Stimulated activated memory B cell treated with anti-CD40 and anti-IgM and Interleukin-4, amounts not matched to agents 10 μg/mL and 1 μg/mL and 100 μg/mL, for 72 hours (primary cell): ENCODE results near the gene PPM1D.
"Not testable (repeated sequence)": the region's sequence is repeated elsewhere in the genome, so short reads cannot be mapped to it uniquely, and the experiment has no call there.

Source experiments
- ATAC-seq: fragments of 150-1000 bp; cut with Tn5 transposase; 2 replicates; pipeline ENCODE4 v1.10.0; 2021
- H3K27ac Mint-ChIP-seq: one replicate; pipeline ENCODE4 v1.8.0; 2022; ENCODE audit warnings: mild to moderate bottlenecking, mixed read lengths
- H3K27me3 Mint-ChIP-seq: one replicate; pipeline ENCODE4 v1.8.0; 2022; ENCODE audit warnings: mixed read lengths
- H3K36me3 Mint-ChIP-seq: one replicate; pipeline ENCODE4 v1.8.0; 2022; ENCODE audit warnings: mixed read lengths
- H3K4me1 Mint-ChIP-seq: one replicate; pipeline ENCODE4 v1.8.0; 2022; ENCODE audit warnings: mixed read lengths
- H3K4me3 Mint-ChIP-seq: one replicate; pipeline ENCODE4 v1.8.0; 2022; ENCODE audit warnings: mild to moderate bottlenecking, moderate library complexity, mixed read lengths
- H3K9me3 Mint-ChIP-seq: one replicate; pipeline ENCODE4 v1.8.0; 2022; ENCODE audit warnings: mixed read lengths

Gene PPM1D

DNA sequence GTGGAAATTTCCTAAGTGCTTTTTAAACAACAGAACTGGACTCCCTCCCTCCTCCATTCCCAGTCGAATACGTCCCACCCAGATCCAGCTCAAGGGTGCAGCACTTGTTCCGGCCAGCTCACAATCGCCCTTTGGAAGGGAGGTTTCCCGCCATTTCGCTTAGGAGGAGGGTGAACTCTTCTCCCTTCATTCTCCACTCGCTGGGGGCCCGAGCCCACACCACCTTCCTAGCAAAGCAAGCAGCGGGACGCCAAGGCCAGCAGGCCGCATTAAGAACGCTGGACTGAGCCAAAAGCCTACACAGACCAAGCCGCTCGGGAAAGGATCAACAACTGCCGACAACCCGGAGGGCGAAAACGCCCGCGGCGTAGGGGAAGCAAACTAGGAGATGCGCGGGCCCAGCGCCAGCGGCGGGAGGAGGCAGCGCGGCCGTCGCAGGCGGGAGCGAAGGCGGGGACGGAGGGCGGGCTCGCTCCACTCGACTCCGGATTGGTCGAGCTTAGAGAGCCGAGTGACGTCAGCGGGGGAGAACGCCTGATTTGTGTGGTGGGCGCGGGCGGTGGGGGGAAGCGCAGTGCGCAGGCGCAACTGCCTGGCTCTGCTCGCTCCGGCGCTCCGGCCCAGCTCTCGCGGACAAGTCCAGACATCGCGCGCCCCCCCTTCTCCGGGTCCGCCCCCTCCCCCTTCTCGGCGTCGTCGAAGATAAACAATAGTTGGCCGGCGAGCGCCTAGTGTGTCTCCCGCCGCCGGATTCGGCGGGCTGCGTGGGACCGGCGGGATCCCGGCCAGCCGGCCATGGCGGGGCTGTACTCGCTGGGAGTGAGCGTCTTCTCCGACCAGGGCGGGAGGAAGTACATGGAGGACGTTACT, at the start of gene PPM1D:
Gene PPM1D (plus strand): TSS at position 574 of the 870 bp plus-strand sequence. CDS start 222 bp downstream, at position 796.
- peak; percentile 98 for ATAC-seq
- Mint-ChIP-seq H3K4me3 (peak within 1 kb of the TSS; percentile 97), H3K9me3 (no peaks in the 10 kb centered on the region), H3K27ac (peak within 1 kb of the TSS; percentile 83), H3K4me1 (peaks cover 42% of the 10 kb centered on the region), H3K36me3 (no peaks in the 10 kb centered on the region), H3K27me3 (no peaks in the 10 kb centered on the region)

DNA sequence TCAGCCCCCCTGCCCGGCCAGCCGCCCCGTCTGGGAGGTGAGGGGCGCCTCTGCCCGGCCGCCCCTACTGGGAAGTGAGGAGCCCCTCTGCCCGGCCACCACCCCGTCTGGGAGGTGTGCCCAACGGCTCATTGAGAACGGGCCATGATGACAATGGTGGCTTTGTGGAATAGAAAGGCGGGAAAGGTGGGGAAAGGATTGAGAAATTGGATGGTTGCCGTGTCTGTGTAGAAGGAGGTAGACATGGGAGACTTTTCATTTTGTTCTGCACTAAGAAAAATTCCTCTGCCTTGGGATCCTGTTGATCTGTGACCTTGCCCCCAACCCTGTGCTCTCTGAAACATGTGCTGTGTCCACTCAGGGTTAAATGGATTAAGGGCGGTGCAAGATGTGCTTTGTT, 47.7 kb upstream of the PPM1D start:
- H3K27ac Mint-ChIP-seq, H3K27me3 Mint-ChIP-seq, H3K9me3 Mint-ChIP-seq, H3K4me1 Mint-ChIP-seq, ATAC-seq, H3K36me3 Mint-ChIP-seq, H3K4me3 Mint-ChIP-seq: not testable (repeated sequence)

DNA sequence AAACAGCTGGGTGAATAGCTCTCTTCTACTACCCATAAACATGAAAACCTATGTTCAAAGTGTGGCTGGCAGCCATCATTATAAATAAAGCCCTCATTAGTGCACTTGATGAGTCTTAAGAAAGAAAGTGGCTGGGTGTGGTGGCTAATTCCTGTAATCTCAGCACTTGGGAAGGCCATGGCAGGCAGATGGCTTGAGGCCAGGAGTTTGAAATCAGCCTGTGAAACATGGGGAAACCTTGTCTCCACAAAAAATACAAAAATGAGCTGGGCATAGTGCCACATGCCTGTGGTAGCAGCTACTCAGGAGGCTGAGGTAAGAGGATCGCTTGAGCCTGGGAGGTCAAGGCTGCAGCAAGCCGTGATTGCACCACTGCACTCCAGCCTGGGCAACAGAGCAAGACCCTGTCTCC, 45.6 kb upstream of the PPM1D start:
- Mint-ChIP-seq H3K27ac (no peak overlapping the region), H3K36me3 (peaks cover 26% of the 10 kb centered on the region), H3K4me1 (no peaks in the 10 kb centered on the region), H3K4me3 (no peak overlapping the region), H3K9me3 (peaks cover 20% of the 10 kb centered on the region), H3K27me3 (no peaks in the 10 kb centered on the region)
- no peak for ATAC-seq

DNA sequence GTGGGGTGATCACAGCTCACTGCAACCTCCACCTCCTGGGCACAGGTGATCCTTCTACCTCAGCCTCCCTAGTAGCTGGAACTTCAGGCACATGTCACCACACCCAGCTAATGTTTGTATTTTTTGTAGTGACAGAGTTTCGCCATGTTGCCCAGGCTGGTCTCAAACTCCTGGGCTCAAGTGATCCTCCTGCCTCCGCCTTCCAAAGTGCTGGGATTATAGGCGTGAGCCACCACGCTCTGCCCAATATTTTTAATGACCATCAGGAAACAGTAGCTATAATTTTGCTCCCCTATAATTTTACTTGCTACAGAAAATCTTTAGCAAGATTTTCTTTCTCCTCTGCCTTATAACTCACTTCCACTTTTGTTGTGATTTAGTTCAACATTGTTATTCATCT, 44.2 kb upstream of the PPM1D start:
- Mint-ChIP-seq H3K4me3 (no peak overlapping the region), H3K9me3 (peaks cover 20% of the 10 kb centered on the region), H3K36me3 (peaks cover 26% of the 10 kb centered on the region), H3K4me1 (no peaks in the 10 kb centered on the region), H3K27ac (no peak overlapping the region), H3K27me3 (no peaks in the 10 kb centered on the region)
- no peak for ATAC-seq

- no peak overlapping the region for H3K27ac Mint-ChIP-seq
- peaks cover 26% of the 10 kb centered on the region for H3K36me3 Mint-ChIP-seq
- no peaks in the 10 kb centered on the region for H3K27me3 Mint-ChIP-seq
- H3K9me3 Mint-ChIP-seq, result peaks cover 20% of the 10 kb centered on the region
- no peak overlapping the region for H3K4me3 Mint-ChIP-seq
- H3K4me1 Mint-ChIP-seq, result no peaks in the 10 kb centered on the region
- no peak for ATAC-seq
Measured at GRCh38 chr17:60557805-60558204, 42.2 kb upstream of the PPM1D start.

GRCh38 chr17:60559659-60559994, 40.4 kb upstream of the PPM1D start:
- peaks cover 20% of the 10 kb centered on the region for H3K9me3 Mint-ChIP-seq
- no peaks in the 10 kb centered on the region for H3K4me1 Mint-ChIP-seq

GRCh38 chr17:60559995-60560859, 39.8 kb upstream of the PPM1D start:
- H3K4me1 Mint-ChIP-seq, result no peaks in the 10 kb centered on the region
- peaks cover 20% of the 10 kb centered on the region for H3K9me3 Mint-ChIP-seq
- H3K27me3 Mint-ChIP-seq, result no peaks in the 10 kb centered on the region
- H3K27ac Mint-ChIP-seq, result no peak overlapping the region
- H3K36me3 Mint-ChIP-seq, result peaks cover 26% of the 10 kb centered on the region
- no peak overlapping the region for H3K4me3 Mint-ChIP-seq
- no peak for ATAC-seq

More at GRCh38 chr17:60559659-60559994, 40.4 kb upstream of the PPM1D start:
- no peak overlapping the region for H3K27ac Mint-ChIP-seq
- no peak for ATAC-seq
- no peak overlapping the region for H3K4me3 Mint-ChIP-seq
- H3K36me3 Mint-ChIP-seq, result peaks cover 26% of the 10 kb centered on the region
- no peaks in the 10 kb centered on the region for H3K27me3 Mint-ChIP-seq

- peaks cover 18% of the 10 kb centered on the region for H3K9me3 Mint-ChIP-seq
- ATAC-seq, result no peak
- H3K4me3 Mint-ChIP-seq, result no peak overlapping the region
- H3K36me3 Mint-ChIP-seq, result peaks cover 26% of the 10 kb centered on the region
- H3K27ac Mint-ChIP-seq, result no peak overlapping the region
- no peaks in the 10 kb centered on the region for H3K4me1 Mint-ChIP-seq
- H3K27me3 Mint-ChIP-seq, result no peaks in the 10 kb centered on the region
Measured at GRCh38 chr17:60560860-60561257, 39.1 kb upstream of the PPM1D start.

- Mint-ChIP-seq H3K27me3 (no peaks in the 10 kb centered on the region), H3K27ac (no peak overlapping the region), H3K9me3 (peaks cover 14% of the 10 kb centered on the region), H3K4me3 (no peak overlapping the region), H3K36me3 (peaks cover 18% of the 10 kb centered on the region), H3K4me1 (no peaks in the 10 kb centered on the region)
- ATAC-seq, result no peak
Measured at GRCh38 chr17:60562421-60562820, 37.6 kb upstream of the PPM1D start.

DNA sequence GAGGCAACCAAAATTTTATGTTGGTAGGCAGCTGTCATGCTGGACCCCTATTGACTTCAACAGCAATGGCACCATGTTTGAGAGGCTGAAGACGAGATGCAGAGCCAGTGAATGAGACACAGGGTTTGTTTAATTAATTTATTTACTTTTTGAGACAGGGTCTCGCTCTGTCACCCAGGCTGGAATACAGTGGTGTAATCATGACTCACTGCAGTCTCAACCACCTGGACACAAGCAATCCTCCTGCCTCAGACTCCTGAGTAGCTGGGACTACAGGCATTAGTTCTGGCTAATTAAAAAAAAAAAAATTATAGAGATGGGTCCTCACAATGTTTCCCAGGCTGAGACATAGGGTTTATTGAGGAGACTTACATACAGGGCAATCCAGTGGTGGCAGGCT, 36.2 kb upstream of the PPM1D start:
- ATAC-seq, result no peak
- Mint-ChIP-seq H3K36me3 (peaks cover 5% of the 10 kb centered on the region), H3K4me3 (no peak overlapping the region), H3K27me3 (no peaks in the 10 kb centered on the region), H3K27ac (no peak overlapping the region), H3K4me1 (no peaks in the 10 kb centered on the region), H3K9me3 (peaks cover 4% of the 10 kb centered on the region)

DNA sequence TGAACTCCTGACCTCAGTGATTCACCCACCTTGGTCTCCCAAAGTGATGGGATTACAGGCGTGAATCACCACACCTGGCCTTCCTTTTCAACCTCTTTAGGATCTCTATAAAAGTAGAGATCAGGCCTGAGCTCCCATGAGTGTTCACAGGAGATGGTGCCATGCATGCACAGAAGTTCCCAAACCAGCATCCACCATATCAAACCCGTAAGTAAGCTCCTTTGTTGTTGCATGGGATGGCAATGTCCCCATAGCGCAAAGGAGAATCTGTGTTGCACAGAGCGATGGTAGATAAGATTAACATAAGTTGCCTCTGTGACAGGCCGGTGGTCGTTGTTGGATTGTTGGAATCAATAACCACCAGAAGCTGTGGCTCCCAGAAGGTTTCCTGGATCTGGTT, 34.8 kb upstream of the PPM1D start:
- Mint-ChIP-seq H3K36me3 (no peaks in the 10 kb centered on the region), H3K4me1 (peaks cover 8% of the 10 kb centered on the region), H3K4me3 (no peak overlapping the region), H3K27ac (no peak overlapping the region), H3K27me3 (no peaks in the 10 kb centered on the region), H3K9me3 (no peaks in the 10 kb centered on the region)
- no peak for ATAC-seq

DNA sequence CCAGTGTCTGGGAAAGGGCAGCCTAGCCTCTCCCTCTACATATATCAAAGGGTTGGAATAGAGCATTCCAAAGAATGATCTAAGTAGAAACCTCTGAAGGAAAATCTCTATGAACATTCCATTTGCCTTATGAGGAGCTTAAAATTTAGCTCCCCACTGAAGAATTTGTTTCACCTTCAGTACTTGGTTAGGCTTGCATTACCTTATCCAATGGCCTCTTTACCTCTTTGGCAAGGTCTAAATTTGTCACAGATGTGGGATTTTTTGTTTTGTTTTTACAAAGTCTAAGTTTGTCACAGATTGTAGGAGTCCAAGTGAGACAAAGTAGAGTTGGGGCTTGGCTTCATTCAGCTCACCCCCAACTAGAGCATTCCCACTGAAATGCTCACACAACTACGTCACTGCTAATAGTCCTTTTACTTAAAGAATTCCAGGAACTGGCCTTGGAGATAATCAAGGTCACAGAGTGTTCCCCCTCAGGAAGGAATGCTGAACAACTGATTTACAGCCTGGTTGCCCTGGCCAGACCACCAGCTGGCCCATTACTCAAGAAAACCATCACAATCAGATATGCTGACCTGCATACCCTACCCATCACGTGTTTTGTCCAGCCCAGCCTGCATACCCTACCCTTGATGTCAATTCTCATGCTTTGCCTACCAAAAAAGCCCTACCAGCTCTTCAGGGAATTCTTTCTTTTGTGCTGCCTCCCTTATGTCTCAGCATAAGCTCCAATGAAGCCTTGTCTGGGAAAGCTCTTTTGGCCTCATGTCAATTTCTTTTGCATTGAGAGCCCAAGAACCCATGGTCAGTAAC, 26.5 kb upstream of the PPM1D start:
- no peaks in the 10 kb centered on the region for H3K36me3 Mint-ChIP-seq

GRCh38 chr17:60577147-60577915, 22.7 kb upstream of the PPM1D start:
- Mint-ChIP-seq H3K4me3 (peak overlapping the region; percentile 12), H3K27me3 (peaks cover under 1% of the 10 kb centered on the region), H3K27ac (no peak overlapping the region), H3K36me3 (no peaks in the 10 kb centered on the region), H3K9me3 (peaks cover 5% of the 10 kb centered on the region), H3K4me1 (peaks cover 6% of the 10 kb centered on the region)
- no peak for ATAC-seq

More for the DNA sequence above, 26.5 kb upstream of the PPM1D start:
- H3K9me3 Mint-ChIP-seq, result peaks cover 5% of the 10 kb centered on the region
- H3K27ac Mint-ChIP-seq, result no peak overlapping the region
- ATAC-seq, result no peak
- H3K27me3 Mint-ChIP-seq, result peaks cover 11% of the 10 kb centered on the region
- no peak overlapping the region for H3K4me3 Mint-ChIP-seq
- H3K4me1 Mint-ChIP-seq, result peaks cover 14% of the 10 kb centered on the region

DNA sequence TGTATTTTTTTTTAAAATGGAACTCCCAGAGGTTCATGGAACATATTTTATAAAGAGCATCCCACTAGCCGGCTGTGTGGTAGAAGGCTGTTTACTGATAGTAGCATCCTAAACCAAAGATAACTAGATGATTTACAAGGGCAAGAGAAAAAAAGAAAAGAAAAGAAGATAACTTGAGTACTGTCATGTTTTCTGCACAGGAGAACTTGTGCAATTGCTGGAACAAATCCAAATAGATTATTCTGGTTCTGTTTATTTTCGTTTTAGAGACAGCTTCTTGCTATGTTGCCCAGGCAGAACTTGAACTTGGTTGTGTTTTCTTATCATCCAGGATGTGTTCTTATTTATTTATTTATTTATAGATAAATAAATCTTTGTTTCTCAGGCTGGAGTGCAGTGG, 20.9 kb upstream of the PPM1D start:
- Mint-ChIP-seq H3K4me1 (peaks cover 6% of the 10 kb centered on the region), H3K36me3 (no peaks in the 10 kb centered on the region), H3K27ac (no peak overlapping the region), H3K27me3 (no peaks in the 10 kb centered on the region), H3K9me3 (peaks cover 5% of the 10 kb centered on the region), H3K4me3 (no peak overlapping the region)
- ATAC-seq, result no peak
